GM18502 (cell line): ENCODE results near the gene GAA.
"Not testable (repeated sequence)": the region's sequence is repeated elsewhere in the genome, so short reads cannot be mapped to it uniquely, and the experiment has no call there.

Source experiments
- ATAC-seq: cut with Tn5 transposase; IDR thresholded peaks from one replicate; pipeline ENCODE4 v1.9.1; 2021; ENCODE audit warnings: mild to moderate bottlenecking; ENCODE audit not compliant: unreplicated experiment, poor library complexity

Gene GAA

GRCh38 chr17:80082403-80083135 is 18.8 kb upstream of the GAA start:
- ATAC-seq = no peak

GRCh38 chr17:80083136-80083661 is 18.2 kb upstream of the GAA start:
- ATAC-seq = no peak

- ATAC-seq = no peak
Measured at GRCh38 chr17:80084773-80085172, 16.6 kb upstream of the GAA start.

GRCh38 chr17:80086081-80086480 is 15.3 kb upstream of the GAA start:
- ATAC-seq = no peak

- ATAC-seq = no peak
Measured at GRCh38 chr17:80086616-80087015, 14.8 kb upstream of the GAA start.

- no peak for ATAC-seq
Measured at GRCh38 chr17:80087346-80088265, 13.8 kb upstream of the GAA start.

- no peak for ATAC-seq
Measured at GRCh38 chr17:80089762-80090161, 11.6 kb upstream of the GAA start.

- ATAC-seq = not testable (repeated sequence)
Measured at GRCh38 chr17:80090164-80090563, 11.2 kb upstream of the GAA start.

GRCh38 chr17:80091376-80091775 is 10.0 kb upstream of the GAA start:
- ATAC-seq = no peak

GRCh38 chr17:80092959-80093358 is 8.4 kb upstream of the GAA start:
- no peak for ATAC-seq

- ATAC-seq = no peak
Measured at GRCh38 chr17:80095038-80095843, 6.1 kb upstream of the GAA start.

GRCh38 chr17:80095844-80096475 is 5.4 kb upstream of the GAA start:
- no peak for ATAC-seq

GRCh38 chr17:80096561-80097021 is 4.8 kb upstream of the GAA start:
- ATAC-seq = no peak

- no peak for ATAC-seq
Measured at GRCh38 chr17:80097127-80097621, 4.2 kb upstream of the GAA start.

- no peak for ATAC-seq
Measured at GRCh38 chr17:80097844-80098691, 3.3 kb upstream of the GAA start.

- ATAC-seq = no peak
Measured at GRCh38 chr17:80099291-80100034, 1.9 kb upstream of the GAA start.

- ATAC-seq = no peak
Measured at GRCh38 chr17:80100035-80100323, 1.4 kb upstream of the GAA start.

- ATAC-seq = peak; percentile 19
Measured at GRCh38 chr17:80101946-80102663, 724 bp downstream of the GAA start.
